Neural progenitor cell (in vitro differentiated cells): ENCODE results near the gene CYB5D1.

Experiments
- EZH2 ChIP-seq: fragments of 200-600 bp; sonication (generic); IDR thresholded peaks from 2 replicates; pipeline ENCODE4 v1.6.1; 2017; ENCODE audit warnings: antibody characterized with exemption, mild to moderate bottlenecking, moderate library complexity
- EZH2phosphoT487 ChIP-seq: fragments of 200-600 bp; sonication (generic); IDR thresholded peaks from 2 replicates; pipeline ENCODE4 v1.6.1; 2017; ENCODE audit warnings: antibody characterized with exemption
- TF ChIP-seq, protein P1 (sequence below): fragments of 200-600 bp; sonication (generic); IDR thresholded peaks from 2 replicates; pipeline ENCODE4 v1.5.1; 2017; ENCODE audit warnings: antibody characterized with exemption, mild to moderate bottlenecking

DNA sequence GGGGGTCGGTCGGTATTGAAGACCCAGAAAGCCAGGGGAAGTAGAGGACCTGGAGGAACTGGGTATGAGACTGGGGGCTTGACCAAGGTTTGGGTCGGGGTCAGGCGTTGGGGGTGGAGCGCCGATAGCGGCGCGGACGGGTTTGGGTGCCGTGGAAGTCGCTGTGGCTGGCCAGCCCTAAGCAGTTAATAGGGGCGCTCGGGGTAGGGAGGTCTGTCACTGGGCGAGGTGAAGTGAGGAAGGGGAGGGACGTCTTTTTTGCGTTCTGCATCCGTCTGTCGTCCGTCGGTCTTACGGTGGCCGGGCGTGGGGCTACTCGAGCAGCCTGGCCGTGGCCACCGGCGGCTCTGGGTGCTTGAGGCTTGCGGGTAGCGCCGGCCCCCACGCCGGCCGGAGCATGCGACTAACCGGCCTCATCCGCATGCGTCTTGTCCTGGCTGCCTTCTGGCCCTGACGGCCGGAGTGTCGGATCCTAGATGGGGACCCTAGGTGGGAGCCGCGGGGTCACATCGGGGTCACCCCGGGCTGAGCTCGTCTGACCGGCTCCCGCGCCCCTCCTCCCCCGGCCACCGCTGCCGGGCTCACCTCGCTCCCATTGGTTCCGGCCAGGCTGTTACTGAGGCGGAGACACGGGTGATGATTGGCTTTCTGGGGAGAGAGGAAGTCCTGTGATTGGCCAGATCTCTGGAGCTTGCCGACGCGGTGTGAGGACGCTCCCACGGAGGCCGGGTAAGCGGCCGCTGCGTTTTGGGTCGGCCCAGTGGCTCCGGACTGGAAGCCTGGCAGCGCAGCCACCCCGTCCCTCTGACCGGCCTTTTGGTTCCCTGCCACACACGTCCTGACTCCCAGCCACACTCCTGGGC is 13.3 kb upstream of the CYB5D1 start:
- TF ChIP-seq, protein P1, sequence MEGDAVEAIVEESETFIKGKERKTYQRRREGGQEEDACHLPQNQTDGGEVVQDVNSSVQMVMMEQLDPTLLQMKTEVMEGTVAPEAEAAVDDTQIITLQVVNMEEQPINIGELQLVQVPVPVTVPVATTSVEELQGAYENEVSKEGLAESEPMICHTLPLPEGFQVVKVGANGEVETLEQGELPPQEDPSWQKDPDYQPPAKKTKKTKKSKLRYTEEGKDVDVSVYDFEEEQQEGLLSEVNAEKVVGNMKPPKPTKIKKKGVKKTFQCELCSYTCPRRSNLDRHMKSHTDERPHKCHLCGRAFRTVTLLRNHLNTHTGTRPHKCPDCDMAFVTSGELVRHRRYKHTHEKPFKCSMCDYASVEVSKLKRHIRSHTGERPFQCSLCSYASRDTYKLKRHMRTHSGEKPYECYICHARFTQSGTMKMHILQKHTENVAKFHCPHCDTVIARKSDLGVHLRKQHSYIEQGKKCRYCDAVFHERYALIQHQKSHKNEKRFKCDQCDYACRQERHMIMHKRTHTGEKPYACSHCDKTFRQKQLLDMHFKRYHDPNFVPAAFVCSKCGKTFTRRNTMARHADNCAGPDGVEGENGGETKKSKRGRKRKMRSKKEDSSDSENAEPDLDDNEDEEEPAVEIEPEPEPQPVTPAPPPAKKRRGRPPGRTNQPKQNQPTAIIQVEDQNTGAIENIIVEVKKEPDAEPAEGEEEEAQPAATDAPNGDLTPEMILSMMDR, result no peak
- TF ChIP-seq EZH2 (no peak), EZH2phosphoT487 (no peak)
